Measurements from ENCODE around the gene CDH3. TPM values are rescaled to one million over a fixed set of nuclear protein-coding genes. Genes with fewer than 3 reads are reported as not detected.

The CDH3 gene
- total and polyA plus RNA-seq, 2 donors from 2014 or later: 9.8 to 61.3 TPM

GRCh38 chr16:68719993-68720489 is 74.9 kb downstream of the CDH3 start:
- TF ChIP-seq, protein P1, sequence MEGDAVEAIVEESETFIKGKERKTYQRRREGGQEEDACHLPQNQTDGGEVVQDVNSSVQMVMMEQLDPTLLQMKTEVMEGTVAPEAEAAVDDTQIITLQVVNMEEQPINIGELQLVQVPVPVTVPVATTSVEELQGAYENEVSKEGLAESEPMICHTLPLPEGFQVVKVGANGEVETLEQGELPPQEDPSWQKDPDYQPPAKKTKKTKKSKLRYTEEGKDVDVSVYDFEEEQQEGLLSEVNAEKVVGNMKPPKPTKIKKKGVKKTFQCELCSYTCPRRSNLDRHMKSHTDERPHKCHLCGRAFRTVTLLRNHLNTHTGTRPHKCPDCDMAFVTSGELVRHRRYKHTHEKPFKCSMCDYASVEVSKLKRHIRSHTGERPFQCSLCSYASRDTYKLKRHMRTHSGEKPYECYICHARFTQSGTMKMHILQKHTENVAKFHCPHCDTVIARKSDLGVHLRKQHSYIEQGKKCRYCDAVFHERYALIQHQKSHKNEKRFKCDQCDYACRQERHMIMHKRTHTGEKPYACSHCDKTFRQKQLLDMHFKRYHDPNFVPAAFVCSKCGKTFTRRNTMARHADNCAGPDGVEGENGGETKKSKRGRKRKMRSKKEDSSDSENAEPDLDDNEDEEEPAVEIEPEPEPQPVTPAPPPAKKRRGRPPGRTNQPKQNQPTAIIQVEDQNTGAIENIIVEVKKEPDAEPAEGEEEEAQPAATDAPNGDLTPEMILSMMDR (IDR thresholded peaks at IDR 0.05; ENCODE audit: borderline replicate concordance, extremely low read depth, insufficient read depth): no peak
- no peaks in the 10 kb centered on the region for H3K9me3 ChIP-seq (ENCODE audit: control insufficient read depth in 2 of 3, insufficient read depth in 1 of 3, low read length in 3 of 3)
- intact Hi-C loops (cut with DNase I): no loop called here
- no peaks in the 10 kb centered on the region for H3K4me1 ChIP-seq (ENCODE audit: control insufficient read depth in 2 of 3, insufficient read depth in 2 of 3, low read depth in 1 of 3, low read length in 3 of 3)
- no peak overlapping the region for H3K27ac ChIP-seq (ENCODE audit: low read depth in 2 of 2, low read length in 2 of 2)
- no peak overlapping the region for H3K9ac ChIP-seq (ENCODE audit: low read length in 3 of 3)
- FAIRE-seq: no peak
- no peak for DNase-seq
- H3K27me3 ChIP-seq (ENCODE audit: control insufficient read depth, insufficient read depth, low read length): no peaks in the 10 kb centered on the region
- no peak overlapping the region for H3K4me3 ChIP-seq (ENCODE audit: low read length in 3 of 3)
- H3K36me3 ChIP-seq (ENCODE audit: control insufficient read depth in 2 of 3, insufficient read depth in 3 of 3, low read length in 3 of 3): no peaks in the 10 kb centered on the region

DNA sequence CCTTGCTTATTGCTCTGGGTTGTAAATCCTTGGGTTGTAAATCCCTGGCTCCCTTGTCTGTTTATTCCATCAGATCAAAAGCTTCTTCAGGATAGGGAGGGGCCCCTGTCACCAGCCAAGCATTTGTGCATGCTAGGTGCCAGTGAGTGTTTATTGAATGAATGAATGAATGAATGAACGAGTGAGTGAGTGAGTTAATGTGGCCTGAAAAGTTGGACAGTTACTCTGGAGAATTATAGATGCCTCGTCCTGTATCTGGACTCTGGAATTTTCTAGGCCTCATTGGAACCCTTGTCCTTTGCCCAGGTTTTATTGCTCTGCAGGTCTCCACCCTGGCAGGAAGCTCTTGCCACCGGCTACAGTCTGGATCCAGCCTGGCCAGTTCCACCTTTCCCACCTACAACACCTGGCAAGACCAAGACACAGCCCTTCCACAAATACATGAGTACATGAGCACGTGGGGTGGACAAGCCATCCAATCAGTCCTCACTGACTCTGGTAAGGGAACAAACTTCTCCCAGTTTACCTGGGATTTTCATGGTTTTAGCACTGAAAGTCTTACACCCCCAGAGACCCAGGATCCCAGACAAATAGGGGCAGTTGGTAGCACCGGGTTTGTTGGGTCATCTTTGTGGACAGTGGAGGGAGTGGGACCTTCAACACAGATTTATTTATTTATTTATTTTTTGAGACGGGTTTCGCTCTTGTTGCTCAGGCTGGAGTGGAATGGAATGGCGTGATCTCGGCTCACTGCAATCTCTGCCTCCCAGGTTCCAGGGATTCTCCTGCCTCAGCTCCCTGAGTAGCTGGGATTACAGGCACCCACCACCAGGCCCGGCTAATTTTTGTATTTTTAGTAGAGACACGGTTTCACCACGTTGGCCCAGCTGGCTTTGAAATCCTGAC is 77.3 kb downstream of the CDH3 start:
- Histone ChIP-seq H3K27ac (ENCODE audit: low read depth in 2 of 2, low read length in 2 of 2) (no peak overlapping the region), H3K36me3 (ENCODE audit: control insufficient read depth in 2 of 3, insufficient read depth in 3 of 3, low read length in 3 of 3) (no peaks in the 10 kb centered on the region), H3K4me1 (ENCODE audit: control insufficient read depth in 2 of 3, insufficient read depth in 2 of 3, low read depth in 1 of 3, low read length in 3 of 3) (no peaks in the 10 kb centered on the region), H3K9ac (ENCODE audit: low read length in 3 of 3) (no peak overlapping the region), H3K27me3 (ENCODE audit: control insufficient read depth, insufficient read depth, low read length) (no peaks in the 10 kb centered on the region), H3K9me3 (ENCODE audit: control insufficient read depth in 2 of 3, insufficient read depth in 1 of 3, low read length in 3 of 3) (no peaks in the 10 kb centered on the region), H3K4me3 (ENCODE audit: low read length in 3 of 3) (no peak overlapping the region)
- TF ChIP-seq, protein P1 (IDR thresholded peaks at IDR 0.05; ENCODE audit: borderline replicate concordance, extremely low read depth, insufficient read depth): no peak
- intact Hi-C loops (cut with DNase I): no loop called here
- FAIRE-seq (no peak), DNase-seq (no peak)

- Histone ChIP-seq H3K27ac (ENCODE audit: low read depth in 2 of 2, low read length in 2 of 2) (no peak overlapping the region), H3K36me3 (ENCODE audit: control insufficient read depth in 2 of 3, insufficient read depth in 3 of 3, low read length in 3 of 3) (no peaks in the 10 kb centered on the region), H3K9me3 (ENCODE audit: control insufficient read depth in 2 of 3, insufficient read depth in 1 of 3, low read length in 3 of 3) (no peaks in the 10 kb centered on the region), H3K9ac (ENCODE audit: low read length in 3 of 3) (no peak overlapping the region), H3K27me3 (ENCODE audit: control insufficient read depth, insufficient read depth, low read length) (no peaks in the 10 kb centered on the region), H3K4me3 (ENCODE audit: low read length in 3 of 3) (no peak overlapping the region), H3K4me1 (ENCODE audit: control insufficient read depth in 2 of 3, insufficient read depth in 2 of 3, low read depth in 1 of 3, low read length in 3 of 3) (no peaks in the 10 kb centered on the region)
- no peak for DNase-seq
- intact Hi-C loops (cut with DNase I): no loop called here
- no peak for FAIRE-seq
- TF ChIP-seq, protein P1 (IDR thresholded peaks at IDR 0.05; ENCODE audit: borderline replicate concordance, extremely low read depth, insufficient read depth): no peak
Observed at GRCh38 chr16:68724797-68725196, 79.7 kb downstream of the CDH3 start.
